ENCODE data around the gene MYF5.
"Not testable (repeated sequence)": the region's sequence is repeated elsewhere in the genome, so short reads cannot be mapped to it uniquely, and the experiment has no call there.

The MYF5 gene

GRCh38 chr12:80716696-80717469, at the start of gene MYF5:
MYF5 (plus strand) TSS chr12:80716912; CDS start chr12:80717064, 152 bp downstream.
- no peak within 1 kb of the TSS for H3K4me3 ChIP-seq (ENCODE audit: low read depth, low read length)
- DNase-seq (ENCODE audit: low read depth) = no peak
- TF ChIP-seq, protein P1, sequence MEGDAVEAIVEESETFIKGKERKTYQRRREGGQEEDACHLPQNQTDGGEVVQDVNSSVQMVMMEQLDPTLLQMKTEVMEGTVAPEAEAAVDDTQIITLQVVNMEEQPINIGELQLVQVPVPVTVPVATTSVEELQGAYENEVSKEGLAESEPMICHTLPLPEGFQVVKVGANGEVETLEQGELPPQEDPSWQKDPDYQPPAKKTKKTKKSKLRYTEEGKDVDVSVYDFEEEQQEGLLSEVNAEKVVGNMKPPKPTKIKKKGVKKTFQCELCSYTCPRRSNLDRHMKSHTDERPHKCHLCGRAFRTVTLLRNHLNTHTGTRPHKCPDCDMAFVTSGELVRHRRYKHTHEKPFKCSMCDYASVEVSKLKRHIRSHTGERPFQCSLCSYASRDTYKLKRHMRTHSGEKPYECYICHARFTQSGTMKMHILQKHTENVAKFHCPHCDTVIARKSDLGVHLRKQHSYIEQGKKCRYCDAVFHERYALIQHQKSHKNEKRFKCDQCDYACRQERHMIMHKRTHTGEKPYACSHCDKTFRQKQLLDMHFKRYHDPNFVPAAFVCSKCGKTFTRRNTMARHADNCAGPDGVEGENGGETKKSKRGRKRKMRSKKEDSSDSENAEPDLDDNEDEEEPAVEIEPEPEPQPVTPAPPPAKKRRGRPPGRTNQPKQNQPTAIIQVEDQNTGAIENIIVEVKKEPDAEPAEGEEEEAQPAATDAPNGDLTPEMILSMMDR (IDR thresholded peaks at IDR 0.05; ENCODE audit: insufficient read depth, low read depth, low read length, missing control alignments) = no peak

DNA sequence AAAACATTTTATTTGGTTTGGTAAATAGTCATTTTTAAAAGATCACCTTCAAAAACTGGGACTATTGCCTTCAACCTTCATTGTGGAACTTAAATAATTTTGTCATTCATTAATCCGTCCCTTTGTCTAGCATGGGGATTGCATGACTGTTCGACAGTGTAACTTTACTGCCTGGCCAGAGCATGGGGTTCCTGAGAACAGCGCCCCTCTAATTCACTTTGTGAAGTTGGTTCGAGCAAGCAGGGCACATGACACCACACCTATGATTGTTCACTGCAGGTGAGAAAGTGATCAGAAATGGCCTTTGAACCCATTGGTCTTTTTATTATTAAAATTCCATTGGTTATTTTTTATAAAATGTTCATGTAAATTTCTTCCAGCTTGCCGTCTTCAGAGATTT, 46.5 kb upstream of the MYF5 start:
- no peak overlapping the region for H3K4me3 ChIP-seq (ENCODE audit: low read depth, low read length)
- DNase-seq (ENCODE audit: low read depth) = no peak
- TF ChIP-seq, protein P1 (IDR thresholded peaks at IDR 0.05; ENCODE audit: insufficient read depth, low read depth, low read length, missing control alignments) = no peak

GRCh38 chr12:80676042-80676636, 40.6 kb upstream of the MYF5 start:
- not testable (repeated sequence) for DNase-seq (ENCODE audit: low read depth); H3K4me3 ChIP-seq (ENCODE audit: low read depth, low read length)

GRCh38 chr12:80676856-80677255, 39.9 kb upstream of the MYF5 start:
- no peak overlapping the region for H3K4me3 ChIP-seq (ENCODE audit: low read depth, low read length)
- DNase-seq (ENCODE audit: low read depth) = no peak
- TF ChIP-seq, protein P1 (IDR thresholded peaks at IDR 0.05; ENCODE audit: insufficient read depth, low read depth, low read length, missing control alignments) = no peak

DNA sequence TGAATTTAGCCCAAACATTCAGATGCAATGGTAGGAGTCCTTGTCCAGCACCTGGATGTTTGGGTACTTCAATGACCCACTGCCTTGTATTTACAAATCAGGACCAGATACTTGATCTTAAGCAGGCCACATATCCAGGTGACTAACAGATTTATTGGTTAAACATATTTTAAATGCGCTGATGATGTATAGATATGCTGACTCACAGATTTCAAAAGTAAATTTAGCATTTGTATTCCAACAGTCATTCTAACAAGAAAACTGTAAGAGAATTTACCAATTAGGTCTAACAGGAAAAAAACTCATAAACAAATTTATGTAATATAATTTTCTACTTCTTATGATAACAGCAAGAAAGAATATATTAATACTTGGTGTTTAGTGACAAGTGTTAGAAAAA, 38.7 kb upstream of the MYF5 start:
- H3K4me3 ChIP-seq (ENCODE audit: low read depth, low read length) = no peak overlapping the region
- TF ChIP-seq, protein P1 (IDR thresholded peaks at IDR 0.05; ENCODE audit: insufficient read depth, low read depth, low read length, missing control alignments) = no peak
- DNase-seq (ENCODE audit: low read depth) = no peak

DNA sequence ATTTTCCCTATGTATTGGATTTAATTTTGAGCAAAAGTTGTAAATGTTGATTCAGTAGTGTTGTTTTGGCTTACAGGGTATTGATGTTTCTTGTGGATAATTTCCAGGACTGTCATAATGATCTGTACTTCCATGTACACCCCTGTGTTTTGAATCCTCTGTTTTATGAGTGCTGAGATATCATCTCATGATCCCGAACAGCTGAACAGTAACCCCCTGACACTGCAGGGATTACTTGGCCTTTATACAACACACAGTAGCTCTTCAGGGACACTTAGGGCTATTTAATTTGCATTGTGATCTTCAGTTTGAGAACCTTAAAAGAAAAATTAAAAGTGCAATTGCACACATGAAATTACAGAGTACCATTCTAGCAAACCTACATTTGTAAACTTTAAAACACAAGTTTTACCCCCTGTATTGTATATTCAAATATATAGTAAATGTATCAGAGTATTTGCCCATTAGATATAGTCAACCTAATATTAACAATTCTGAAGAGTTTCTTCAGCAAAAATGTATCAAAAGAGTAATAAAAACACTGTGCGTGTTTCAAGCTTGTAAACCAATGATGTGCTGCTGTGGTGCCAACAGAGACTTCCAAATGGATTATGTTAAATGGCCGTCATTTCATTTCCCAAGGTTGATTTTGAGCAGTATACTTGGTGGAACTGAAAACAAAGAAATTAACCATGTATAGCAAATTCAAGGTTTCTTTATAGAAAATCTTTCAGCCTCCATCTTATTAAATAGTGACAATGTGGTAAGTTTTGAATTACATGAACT, 37.2 kb upstream of the MYF5 start:
- H3K4me3 ChIP-seq (ENCODE audit: low read depth, low read length) = no peak overlapping the region
- TF ChIP-seq, protein P1 (IDR thresholded peaks at IDR 0.05; ENCODE audit: insufficient read depth, low read depth, low read length, missing control alignments) = no peak
- DNase-seq (ENCODE audit: low read depth) = no peak

GRCh38 chr12:80681287-80681686, 35.4 kb upstream of the MYF5 start:
- TF ChIP-seq, protein P1 (IDR thresholded peaks at IDR 0.05; ENCODE audit: insufficient read depth, low read depth, low read length, missing control alignments) = no peak
- DNase-seq (ENCODE audit: low read depth) = peak; percentile 53
- H3K4me3 ChIP-seq (ENCODE audit: low read depth, low read length) = no peak overlapping the region

Measured in GM12865 (cell line).